Left ventricle myocardium superior (tissue), 1 donor: ENCODE measurements around the gene SEL1L3. TPM values are rescaled to one million over a fixed set of nuclear protein-coding genes. Genes with fewer than 3 reads are reported as not detected.

Experiments used
- ATAC-seq: fragments of 200-7000 bp; cut with Tn5 transposase; one replicate; pipeline ENCODE4 v1.9.1; 2020; ENCODE audit warnings: mild to moderate bottlenecking, moderate library complexity
- DNase-seq: peaks from one replicate; pipeline ENCODE4 v3.0.0-alpha.2; 2020
- intact Hi-C: fragments of 100-400 bp; cut with micrococcal nuclease; formaldehyde crosslinking; loops from one replicate; pipeline ENCODE4 v1.11.0; 2022
- total RNA-seq: library from RNA; stranded (reverse); fragmentation: NEBNext Ultra II Directional; extraction: Animal tissue kit (Norgen Biotek cat#: 25700); gene quantifications from one replicate; pipeline ENCODE4 v1.2.1, GENCODE V29; 2021
- donor health status: DM: no; HTN: yes; CAD: no; lungs with severe emphysema.

SEL1L3 gene
- total RNA-seq, 1 donor from 2014 or later: 2.8 TPM

DNA sequence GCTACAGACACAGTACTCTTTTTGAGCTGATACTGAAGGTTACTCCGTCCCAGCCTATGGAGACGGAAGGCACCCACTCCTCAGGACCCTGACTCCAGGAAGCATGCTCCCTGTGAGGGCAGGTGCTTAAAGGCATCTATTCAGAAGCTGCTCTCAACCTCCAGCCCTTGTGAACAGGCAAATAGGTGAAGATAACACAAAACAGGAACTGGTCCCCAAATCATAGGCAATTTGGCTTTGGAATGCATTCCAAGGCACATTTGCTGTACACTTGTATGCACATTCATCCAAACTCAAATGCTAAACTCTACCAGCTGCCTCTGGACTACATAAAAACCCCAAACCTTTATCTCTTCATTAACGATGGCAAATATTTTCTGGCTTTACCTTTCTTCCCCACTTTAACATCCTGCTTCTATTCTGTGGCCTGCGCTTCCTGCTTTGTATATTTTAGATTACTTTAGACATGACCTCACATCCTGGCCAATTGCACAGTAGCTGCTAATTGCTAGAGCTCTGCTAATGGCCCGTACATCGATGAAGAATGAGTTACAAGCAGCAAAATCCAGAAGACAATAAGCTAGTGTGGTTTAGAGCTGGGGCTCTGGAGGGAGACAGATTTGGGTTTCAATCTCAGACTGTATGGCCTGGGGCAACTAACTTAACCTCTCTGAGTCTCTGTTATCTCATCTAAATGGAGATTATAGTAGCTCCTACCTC is 3.2 kb downstream of the SEL1L3 start:
- intact Hi-C loops: no loop called here

GRCh38 chr4:25857851-25858400 is 4.9 kb downstream of the SEL1L3 start:
- ATAC-seq (no peak), DNase-seq (no peak)
- intact Hi-C loops: no loop called here

More for the DNA sequence above, 3.2 kb downstream of the SEL1L3 start:
- no peak for DNase-seq
- ATAC-seq: no peak

GRCh38 chr4:25857403-25857802 is 5.4 kb downstream of the SEL1L3 start:
- DNase-seq (no peak), ATAC-seq (no peak)
- intact Hi-C loops: no loop called here

DNA sequence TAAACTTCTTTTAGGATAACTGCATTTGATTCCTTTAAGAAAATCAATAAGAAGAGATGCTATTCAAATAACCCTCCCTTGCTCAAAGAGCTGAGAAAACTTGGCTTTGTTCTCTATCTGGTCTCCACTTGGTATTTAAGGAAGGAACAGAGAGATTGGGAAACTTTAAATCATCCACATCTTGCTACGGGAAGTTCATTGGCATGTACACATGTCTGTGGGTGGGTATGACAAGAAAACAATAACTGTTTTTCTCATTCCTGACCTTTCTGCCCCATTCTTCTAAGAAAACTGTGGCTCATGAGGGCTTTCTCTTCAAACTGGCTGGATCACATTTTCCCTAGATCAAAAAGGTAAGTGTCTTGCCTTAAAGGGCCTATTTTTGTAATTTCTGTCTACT is 6.0 kb downstream of the SEL1L3 start:
- DNase-seq (no peak), ATAC-seq (peak; percentile 37)
- intact Hi-C loops: no loop called here

- ATAC-seq: no peak
- intact Hi-C loops: no loop called here
- no peak for DNase-seq
These were observed 10.7 kb downstream of the SEL1L3 start for GRCh38 chr4:25852103-25852502.

GRCh38 chr4:25847329-25847728 is 15.5 kb downstream of the SEL1L3 start:
- DNase-seq: no peak
- no peak for ATAC-seq
- intact Hi-C loops: no loop called here

DNA sequence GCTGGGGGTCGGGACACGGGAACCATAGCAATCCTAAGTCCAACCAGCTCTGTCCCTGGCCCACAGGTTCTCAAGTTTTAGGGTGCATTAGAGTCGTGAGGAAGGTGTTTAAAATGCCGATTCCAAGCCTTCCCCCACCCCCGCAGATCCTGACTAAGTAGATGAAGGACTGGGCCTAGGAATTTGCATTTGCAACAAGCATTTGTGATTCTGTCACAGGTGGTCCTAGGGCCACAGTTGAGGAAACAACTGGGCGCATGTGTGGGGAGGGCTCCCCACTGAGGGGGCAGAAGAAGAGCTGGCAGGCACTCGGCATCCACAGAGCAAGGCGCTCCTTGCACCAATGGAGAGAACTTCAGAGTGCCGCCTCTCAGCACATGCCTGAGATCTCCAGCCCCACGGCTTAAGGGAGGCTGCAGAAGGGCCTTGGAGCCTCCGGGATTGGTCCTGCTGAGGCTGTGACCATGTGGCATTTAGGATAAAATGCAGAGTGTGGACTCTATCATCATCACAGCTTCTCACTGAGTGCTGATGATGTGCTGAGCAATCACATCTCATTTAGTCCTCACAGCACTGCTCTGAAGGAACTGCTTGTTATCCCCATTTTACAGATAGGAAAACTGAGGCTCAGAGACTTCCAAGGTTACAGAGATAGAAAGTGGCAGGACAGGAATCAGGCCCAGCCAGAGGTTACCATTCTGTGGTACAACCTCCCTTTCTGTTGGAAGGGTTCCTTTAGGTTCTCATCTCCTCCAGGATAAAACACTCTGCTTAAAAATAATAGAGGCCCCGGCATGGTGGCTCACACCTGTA is 16.7 kb downstream of the SEL1L3 start:
- intact Hi-C loops: no loop called here
- ATAC-seq: no peak
- no peak for DNase-seq

- intact Hi-C loops: no loop called here
- DNase-seq (no peak), ATAC-seq (no peak)
These were observed 17.7 kb downstream of the SEL1L3 start for GRCh38 chr4:25844961-25845712.

DNA sequence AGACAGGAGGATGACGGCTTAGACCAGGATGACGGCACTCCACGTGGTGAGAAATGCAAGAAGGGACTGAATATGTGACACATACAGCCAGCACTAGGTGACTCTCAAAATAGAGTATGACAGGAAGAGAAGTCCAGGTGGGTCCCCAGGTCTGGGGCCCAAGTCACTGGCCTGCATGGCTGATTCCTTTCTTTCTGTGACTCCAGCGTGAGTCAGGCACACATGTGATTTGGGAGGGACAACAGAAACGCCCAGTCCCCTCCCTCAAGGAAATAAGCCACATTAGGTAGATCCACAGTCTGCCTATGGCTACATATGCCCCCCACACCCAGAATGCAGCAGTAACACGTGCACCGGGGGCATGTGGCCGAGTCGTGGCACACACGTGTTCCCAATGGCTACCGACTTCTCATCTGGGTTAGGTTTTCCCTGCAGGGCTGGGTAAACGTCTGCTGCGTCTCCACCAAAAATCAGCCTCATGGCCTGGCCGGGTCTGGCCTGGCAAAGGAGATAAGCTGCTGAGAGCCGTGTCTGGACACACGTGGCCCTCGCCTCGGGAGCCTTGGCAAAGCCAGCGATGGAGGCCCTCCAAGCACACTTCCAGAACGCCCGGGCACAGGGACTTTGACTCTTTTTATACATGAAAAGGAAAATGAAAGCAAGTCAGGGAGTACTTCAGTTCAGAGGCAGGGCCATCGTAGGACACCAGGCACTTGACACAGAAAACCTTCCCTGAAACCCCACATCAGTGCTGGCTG is 19.3 kb downstream of the SEL1L3 start:
- DNase-seq (peak; percentile 70), ATAC-seq (peak; percentile 91)
- intact Hi-C loops: no loop called here

DNA sequence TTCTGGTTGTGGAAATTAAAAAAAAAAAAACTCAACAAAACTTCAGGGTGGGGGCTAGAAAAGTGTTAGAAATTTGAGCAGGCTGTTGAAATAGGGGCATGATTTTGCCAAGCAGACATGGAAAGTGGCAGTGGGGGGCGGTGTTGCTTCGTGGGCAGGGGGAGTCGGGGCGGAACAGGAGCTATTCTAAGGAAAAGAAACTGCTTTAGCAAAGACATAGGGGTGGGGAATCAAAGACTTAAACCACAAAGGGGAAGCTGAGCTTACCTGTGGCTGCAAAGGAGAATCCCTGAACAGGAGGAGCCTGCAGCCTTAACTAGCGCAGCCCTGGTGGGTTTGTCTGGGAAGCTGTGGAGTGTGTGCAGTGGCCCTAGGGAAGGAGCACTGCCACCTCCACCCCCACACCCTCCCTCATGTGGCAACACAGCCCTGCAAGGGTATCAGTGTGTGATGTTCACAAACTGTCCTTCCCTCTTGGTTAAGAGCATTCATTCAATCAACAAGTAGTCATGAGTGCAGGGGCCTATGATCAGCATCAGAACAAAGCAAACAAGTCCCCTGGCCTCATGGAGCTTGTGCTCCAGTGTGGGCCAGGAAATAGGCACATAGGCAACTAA is 20.5 kb downstream of the SEL1L3 start:
- intact Hi-C loops: no loop called here
- ATAC-seq (no peak), DNase-seq (no peak)

DNA sequence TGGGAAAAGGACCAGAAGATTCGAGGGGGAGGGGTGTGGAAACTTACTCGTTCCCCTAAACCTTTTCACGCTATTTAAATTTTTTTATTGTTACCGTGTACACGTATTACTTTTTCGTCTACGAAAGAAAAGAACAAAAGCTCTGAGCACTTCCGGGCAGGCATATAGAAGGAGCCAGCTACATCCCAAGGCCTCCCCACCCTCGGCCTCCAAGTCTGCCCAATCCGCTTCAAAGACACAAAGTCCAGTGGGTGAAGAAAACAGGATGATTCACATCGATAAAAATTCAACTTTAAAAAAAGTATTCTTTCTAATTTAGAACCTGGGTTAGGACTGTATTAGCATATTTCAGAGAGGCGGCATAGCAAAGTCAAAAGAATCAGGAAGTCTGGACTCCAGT is 23.1 kb downstream of the SEL1L3 start:
- ATAC-seq (no peak), DNase-seq (no peak)
- intact Hi-C loops: no loop called here

DNA sequence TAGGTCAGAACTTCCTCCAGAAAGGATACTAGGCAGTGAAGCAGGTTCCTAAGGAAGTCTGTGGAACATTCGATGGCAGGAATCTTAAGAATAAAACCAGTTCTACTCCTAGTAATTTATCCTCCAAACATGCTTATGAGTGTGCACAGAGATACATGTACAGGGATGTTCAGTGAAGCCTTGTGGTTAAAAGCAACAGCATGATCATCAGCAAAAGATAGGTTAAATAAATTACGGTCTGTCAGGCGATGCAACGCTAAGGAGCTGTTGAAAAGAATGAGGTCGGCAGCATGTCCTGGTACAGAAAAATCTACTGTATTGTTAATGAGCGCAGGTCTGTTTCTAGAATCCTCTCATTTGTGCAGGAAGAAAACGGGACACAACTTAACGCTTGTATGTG is 23.6 kb downstream of the SEL1L3 start:
- no peak for DNase-seq
- intact Hi-C loops: no loop called here
- ATAC-seq: no peak

GRCh38 chr4:25838526-25838925 is 24.3 kb downstream of the SEL1L3 start:
- ATAC-seq (no peak), DNase-seq (no peak)
- intact Hi-C loops: no loop called here

DNA sequence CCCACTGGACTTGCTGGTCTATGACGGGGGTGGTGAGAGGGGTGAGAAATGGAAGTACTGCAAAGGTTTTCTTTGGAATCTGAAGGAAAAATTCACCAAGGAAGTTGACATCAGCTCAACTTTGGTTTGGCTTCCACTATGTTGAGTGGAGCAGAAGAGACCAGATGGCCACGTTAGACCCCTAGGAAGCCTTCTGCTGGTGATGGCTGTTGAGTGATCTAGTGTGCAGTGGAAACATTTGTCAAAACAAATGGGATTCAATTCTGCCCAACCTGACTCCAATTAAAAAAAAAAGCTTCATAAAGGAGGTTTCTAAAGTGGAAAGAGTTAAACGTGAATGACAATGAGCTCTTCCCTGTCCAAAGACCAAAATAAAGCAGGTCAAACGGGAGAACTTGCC is 25.7 kb downstream of the SEL1L3 start:
- ATAC-seq (no peak), DNase-seq (no peak)
- intact Hi-C loops: no loop called here

DNA sequence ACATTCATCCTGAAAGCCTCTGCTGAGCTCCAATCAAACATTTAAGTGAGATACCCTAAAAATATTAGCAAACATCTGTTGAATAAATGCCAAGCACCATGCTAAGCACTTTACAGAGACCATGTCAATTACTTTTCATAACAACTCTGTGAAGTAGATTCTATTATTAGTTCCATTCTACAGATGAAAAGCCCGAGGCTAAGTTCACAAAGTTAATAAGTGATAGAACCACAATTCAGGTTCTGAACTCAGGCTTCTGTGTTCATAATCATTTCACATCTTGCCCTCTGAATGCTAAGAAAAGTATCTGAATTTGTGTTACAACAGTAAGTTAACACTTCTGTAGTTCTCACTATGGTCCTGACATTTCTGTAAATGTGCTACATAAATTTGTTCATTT is 27.4 kb downstream of the SEL1L3 start:
- DNase-seq (no peak), ATAC-seq (no peak)
- intact Hi-C loops: no loop called here

DNA sequence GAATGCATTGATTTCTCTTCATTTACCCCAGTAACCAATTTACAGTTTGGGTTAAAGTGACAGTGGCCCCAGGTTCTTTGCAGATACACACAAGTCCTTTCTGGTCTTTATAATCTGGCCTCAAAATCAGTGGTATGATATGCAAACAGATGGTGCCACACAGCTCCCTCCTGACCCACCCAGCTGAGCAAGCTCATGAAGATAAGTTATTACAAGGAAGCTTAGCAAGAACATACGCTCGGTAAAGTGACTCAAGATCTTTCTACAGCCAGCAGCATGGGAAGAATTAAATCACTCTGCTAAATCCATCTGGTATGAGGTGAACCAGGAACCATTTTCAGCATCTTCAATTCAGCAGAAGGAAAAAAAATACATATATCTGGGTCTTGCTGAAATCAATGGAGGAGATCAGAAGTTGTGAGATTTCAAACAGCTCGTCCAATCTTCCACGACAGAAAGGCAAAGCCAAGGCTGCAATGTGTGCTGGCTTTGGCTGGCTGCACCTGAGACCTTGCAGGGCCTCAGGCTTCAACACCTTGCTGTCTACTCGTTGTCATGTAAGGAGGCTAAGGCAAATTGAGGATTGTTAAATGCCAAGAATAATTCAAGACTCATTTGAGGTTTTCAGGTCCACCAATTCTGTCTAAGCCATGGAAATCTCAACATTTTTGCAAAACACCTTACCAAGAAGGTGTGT is 28.2 kb downstream of the SEL1L3 start:
- no peak for DNase-seq
- intact Hi-C loops: no loop called here
- no peak for ATAC-seq

DNA sequence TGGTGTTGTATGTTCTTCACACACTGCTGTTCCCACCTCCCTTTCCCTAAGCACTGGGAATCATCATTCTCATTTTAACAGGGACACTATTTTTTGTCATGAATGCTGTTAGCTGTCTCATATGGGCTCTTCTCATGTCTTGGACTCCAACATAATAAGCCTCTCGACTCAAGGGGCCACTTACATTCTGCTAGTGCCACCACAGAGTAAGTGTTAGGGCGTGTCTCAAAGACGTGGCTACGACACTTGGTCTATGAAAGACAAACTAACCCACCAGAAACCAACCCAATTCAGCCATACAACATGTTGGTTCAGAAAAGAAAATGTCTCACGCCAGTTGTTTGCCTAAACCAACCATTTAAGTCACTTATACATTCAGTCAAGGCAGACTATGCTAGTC is 32.2 kb downstream of the SEL1L3 start:
- intact Hi-C loops: no loop called here
- DNase-seq (no peak), ATAC-seq (no peak)

- intact Hi-C loops: no loop called here
- DNase-seq: no peak
- peak; percentile 12 for ATAC-seq
These were observed 34.9 kb downstream of the SEL1L3 start for GRCh38 chr4:25827897-25828296.
